Kasumi-1 (cell line): ENCODE data around the gene PKNOX2.
"Not testable (repeated sequence)": the region's sequence is repeated elsewhere in the genome, so short reads cannot be mapped to it uniquely, and the experiment has no call there.

ENCODE experiments used
- DNase-seq, 2 experiments: peaks; one replicate each; lab custom pipeline; 2025; lab: John Stamatoyannopoulos, UW

Gene PKNOX2

DNA sequence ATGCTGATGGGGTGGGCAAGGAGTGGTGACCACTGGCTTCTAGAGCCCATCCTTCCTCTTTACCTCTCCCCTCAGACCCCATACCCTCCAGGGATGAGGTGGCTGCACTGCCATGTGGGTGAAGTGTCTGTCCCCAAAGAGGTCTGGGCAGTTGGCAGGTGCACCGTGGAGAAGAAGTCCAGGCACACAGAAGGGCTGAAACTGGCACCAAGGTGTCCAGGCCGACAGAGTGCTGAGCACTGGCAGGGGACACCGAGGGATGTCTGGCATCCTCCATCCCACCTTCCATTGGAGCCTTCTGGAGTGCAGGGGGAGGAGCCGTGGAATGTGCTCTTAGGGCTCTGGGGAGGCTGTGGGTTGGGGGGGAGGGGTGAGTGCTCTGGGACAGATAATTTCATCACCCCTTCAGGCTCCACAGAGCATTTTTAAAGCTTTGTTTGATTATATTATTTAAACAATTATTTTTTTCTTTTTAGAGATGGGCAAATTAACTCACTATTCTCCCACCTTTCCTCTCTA is 37.9 kb downstream of the PKNOX2 start:
- DNase-seq = no peak

DNA sequence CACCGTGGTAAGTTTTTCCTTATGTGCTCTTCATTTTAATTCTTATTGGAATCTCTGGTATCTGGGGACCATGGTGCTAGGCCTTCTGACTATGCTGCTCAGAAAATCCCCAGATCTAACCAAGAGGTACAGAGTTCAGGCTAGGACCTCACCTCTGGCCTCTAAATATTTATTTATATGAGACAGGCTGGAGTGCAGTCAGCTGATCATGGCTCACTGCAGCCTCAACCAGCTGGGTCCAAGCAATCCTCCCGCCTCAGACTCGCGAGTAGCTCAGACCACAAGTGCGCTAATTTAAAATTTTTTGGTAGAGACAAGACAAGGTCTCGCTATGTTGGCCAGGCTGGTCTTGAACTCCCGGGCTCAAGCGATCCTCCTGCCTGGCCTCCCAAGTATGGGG is 38.4 kb downstream of the PKNOX2 start:
- no peak for DNase-seq

DNA sequence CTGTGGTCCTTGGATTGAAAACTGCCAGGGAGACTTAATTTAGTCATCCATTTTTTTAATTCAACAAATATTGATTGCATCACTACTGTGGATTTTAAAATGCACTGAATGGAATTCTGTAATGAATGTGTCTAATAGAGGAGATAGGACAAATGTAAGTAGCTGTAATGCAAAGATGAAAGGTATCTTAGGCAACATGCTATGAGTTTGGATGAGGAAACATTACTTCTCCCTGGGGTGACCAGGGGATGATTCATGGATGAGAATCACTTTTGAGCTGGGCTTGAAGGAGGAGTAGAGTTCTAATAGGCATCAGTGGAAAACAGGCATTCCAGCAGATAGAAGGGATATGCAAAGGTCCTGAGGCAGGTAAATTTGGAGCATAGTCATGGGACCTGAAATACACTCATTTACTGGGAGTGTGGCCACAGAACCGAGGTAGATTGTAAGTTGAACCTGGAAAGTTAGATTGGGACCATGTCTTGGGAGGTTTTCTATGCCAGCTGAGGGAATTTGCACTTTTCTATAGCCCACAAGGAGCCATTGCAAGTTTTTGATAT is 43.4 kb downstream of the PKNOX2 start:
- DNase-seq = no peak

DNA sequence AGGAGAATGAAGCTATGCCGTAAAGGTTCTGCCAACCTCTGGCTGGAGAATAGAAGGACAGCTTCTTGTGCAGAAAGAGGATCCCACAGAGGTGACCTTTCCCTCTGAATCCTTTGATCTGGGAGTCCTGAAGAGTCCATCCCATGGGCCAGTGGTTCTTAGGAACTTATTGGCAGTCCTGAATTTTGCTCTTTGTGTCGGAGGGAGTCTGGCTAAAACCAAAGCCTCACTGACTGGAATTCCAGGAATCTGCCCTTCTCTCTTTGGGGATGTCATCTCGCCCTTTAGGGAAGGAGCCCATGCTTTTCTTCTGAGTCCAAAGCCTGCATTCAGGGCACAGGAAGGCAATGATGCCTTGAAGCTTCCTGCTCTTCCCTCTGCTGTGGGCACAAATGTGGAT is 45.5 kb downstream of the PKNOX2 start:
- DNase-seq = no peak

DNA sequence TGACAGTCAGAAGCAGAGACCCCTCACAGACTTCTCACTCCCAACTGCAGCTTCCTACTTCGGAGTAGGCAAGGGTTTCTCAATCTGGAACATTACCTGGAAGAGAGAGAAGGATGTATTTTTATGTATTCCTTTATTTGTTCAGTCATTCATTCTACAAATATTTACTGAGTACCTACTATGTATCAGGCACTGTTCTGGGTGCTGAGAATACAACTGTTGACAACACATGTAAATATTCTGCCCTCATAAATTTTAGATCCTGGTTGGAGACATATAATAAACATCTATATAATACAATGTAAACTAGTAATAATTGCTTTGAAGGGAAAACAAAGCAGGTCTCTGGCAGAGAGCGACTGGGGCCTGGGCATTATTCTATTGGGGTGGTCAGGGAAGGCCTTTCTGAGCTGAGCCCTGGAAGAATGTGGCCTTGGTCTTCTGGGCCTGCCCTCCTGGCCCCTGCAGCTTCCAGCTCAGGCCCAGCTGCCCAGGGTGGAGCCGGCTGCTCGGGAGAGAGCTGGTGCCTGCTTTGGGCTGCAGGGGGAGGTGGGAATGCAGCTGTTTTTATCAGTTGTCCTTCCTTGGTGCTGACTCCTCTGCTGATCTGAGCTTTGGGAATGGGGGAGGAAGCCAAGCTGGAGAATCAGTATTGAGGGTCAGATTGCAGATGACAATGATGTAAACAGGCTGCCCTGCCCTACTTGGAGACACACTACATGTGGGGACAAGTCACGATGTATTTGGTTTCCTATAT is 46.8 kb downstream of the PKNOX2 start:
- DNase-seq = no peak

DNA sequence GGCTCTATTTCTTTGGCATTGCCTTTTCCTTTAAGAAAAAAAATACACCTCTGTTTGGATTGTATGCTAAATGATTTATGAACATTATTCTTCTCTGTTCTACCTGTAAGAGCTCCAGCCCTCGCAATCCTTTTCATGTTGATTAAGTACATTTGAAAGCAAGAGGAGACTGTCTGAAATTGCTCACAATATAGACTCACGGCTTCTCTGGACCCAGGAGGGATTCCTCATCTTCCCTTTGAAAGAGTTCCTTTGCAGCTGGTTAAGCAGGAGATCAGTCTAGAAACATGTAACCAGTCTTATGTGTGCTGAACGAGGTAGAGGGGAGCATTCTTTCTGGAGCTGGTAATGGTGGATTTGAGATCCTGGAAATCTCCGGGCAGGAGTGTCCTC is 47.4 kb downstream of the PKNOX2 start:
- DNase-seq = no peak

DNA sequence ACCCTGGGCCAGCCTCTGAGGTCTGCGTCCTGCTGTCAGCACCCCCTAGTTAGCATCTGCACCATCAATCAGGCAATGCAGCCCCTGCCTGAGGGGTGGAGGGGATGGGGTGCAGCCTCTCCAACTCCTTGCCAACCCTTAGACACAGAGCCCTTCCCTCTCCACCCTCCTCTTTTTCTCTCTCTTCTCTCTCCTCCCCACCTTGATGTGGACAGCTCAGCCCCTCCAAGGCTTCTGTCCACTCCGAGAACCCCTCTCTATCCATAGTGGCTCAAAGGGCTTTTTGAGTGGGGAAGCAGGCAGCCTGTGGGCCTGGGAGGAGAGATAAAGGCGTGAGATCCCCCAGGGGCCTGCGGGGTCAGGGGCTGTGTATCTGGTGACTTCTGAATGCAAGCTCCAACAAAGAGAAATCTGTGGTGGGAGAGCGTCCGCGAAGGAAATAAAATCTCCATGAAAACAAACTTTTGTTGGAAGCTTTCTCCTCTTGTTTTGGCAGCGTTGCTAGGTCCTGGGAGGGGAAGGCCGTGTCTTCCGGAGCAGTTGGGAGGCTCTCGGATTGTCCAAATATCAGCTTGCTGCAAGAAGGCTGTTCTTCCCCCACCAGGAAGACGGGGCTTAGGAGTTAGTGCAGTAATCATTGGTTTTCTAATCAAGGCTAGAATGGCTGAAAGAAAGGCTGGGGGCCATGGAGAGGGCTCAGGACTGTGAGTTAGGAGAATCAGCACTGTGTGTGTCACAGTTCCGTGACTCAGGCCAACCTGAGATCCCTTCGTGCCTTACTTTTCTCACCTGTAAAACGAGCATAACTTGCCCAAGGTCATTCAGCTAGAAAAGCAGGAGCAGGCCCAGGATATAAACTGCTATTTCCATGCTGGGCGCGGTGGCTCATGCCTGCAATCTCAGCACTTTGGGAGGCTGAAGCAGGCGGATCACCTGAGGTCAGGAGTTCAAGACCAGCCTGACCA is 50.3 kb downstream of the PKNOX2 start:
- no peak for DNase-seq

DNA sequence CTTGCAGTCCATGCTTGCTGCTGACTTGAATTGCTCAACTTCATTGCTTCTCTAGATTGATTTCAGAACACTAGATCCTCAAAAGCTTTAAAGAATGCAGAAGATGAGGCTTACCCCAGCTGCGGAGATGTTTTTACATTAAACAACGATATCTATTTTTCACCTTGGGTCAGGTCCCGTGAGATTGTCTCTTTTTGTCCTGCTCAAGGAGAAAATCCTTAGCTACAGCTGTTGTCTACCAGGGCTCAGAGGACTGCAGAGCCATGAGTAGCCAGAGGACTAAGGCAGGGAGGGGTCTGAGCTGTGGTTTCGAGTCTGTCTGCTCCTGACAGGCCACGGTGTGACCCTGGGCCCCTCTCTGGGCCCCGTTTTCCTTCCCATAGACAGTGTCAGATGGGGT is 51.4 kb downstream of the PKNOX2 start:
- DNase-seq = no peak

DNA sequence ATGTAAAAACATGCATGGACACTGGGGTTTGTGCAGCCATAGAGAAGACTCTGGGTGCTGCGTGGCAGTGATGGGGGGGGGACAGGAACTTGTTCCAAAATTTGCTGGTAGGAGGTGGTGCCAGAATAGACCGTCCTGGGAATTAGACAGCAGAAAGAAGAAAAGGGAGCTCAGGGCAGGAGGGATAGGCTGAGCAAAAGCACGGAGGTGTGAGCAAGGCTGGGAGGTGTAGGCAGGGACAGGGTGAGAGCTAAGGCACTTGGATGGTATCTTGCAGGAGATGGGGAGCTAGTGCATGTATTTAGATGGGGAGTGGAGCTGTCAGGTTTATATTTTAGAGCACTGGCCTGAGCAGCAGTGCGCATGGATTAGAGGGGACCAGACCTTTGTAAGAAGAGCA is 53.8 kb downstream of the PKNOX2 start:
- DNase-seq = no peak

DNA sequence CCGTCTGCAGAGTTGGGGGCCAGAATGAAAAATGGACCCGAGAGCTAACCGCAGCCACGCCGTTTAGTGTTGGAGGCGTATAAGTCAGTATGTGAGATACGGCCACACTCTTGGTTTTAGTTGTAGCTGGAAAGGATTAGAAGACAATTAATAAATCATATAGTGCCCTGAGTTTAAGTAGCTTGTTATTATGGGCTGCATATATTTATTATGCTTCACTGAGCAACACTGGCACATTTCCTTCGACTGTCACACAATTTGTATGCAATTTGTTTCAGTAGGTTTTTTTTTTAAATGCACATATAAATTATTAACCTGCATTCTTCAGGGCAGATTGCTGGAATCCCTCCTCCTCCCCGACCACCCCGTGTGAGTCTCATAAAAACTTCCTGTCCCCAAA is 56.9 kb downstream of the PKNOX2 start:
- no peak for DNase-seq

DNA sequence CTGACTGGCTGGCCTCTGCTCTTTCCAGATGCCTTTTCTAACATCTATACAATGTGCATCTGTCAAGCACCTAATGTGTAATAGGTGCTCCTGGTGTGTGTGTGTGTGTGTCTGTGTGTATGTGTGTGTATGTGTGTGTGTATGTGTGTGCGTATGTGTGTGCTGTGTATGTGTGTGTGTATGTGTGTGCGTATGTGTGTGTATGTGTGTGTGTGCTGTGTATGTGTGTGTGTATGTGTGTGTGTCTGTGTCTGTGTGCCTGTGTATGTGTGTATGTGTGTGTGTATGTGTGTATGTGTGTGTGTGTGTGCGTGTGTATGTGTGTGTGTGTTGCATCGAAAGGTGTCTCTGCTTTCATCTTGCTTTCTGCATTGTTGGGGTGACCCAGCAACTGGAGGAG is 57.9 kb downstream of the PKNOX2 start:
- no peak for DNase-seq

DNA sequence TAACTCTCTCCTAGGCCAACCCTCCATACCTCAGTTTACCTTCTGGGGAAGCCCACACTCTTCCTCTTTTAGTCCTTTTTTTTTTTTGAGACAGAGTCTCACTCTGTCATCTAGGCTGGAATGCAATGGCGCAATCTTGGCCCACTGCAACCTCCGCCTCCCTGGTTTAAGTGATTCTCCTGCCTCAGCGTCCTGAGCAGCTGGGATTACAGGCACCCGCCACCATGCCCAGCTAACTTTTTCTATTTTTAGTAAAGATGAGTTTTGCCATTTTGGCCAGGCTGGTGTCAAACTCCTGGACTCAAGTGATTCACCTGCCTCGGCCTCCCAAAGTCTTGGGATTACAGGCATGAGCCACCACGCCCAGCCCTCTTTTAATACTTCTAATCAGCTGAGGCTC is 58.6 kb downstream of the PKNOX2 start:
- not testable (repeated sequence) for DNase-seq

DNA sequence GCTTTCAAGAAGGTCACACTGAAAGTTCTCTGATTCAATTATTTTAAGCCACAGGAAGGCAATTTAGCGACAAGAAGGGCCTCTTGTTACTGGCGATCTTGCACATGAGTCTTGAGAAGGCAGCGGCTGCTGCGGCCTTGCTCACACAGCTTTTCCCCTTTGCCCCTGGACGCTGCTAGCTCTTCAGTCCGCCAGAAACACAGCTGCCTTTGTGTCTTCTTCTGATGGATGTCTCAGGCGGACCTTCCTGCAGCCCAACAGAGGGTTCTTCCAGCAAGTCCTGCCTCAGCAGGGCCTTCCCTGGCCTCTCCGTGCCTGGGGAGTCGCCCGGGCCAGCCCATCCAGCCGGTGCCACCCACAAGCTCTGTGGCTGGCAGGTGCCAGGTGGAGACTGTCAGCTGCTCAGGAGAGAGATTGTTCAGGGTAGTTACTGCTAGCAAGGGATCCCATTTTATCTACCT is 59.4 kb downstream of the PKNOX2 start:
- DNase-seq = no peak

DNA sequence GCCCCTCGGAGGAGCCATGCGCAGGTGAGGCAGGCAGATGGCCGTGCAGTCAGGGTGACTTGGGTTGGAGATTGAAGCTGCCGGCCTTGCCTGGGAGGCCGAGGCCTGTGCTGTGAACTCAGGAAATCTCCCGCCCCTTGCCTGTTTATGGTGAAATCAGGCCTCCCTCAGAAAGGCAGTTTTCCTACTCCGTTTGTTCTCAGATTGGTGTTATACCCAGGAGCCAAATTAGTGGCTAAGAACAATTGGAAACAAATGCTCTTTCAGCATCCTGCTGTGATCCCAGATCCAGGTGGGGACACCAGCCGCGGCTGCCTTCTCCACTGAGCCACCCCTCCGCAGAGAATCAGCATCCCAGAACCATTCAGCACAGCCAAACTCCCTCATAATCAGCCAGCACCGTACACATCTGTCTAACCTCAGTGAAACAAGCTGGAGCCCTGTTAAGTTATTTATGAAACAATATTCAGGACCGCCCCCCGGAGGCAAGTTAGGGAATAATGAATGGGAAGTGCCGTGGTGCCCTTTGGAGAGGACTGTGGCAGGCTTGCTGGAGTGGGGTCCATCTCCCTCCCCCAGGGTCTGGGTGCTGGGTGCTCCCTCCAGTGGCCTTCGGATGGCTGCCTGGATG is 60.0 kb downstream of the PKNOX2 start:
- DNase-seq = no peak

DNA sequence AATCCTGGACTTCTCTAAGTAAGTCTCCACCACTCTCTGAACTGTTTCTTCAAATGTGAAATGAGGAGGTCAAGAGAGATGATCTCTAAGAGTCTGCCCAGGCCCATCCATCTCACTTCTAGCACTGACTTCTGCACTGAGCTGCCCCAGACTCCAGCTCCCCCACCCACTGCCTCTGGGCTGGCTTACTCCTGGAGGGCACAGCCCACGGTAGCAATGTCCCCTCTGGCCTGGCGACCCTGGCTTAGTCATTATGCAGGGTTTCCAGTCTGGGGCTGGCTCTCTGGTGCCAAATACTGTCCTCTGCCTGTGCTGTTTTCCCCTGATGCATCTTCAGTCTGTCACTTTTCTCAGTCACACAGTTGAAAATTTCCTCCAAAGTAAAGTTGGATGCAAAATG is 60.9 kb downstream of the PKNOX2 start:
- DNase-seq = no peak

DNA sequence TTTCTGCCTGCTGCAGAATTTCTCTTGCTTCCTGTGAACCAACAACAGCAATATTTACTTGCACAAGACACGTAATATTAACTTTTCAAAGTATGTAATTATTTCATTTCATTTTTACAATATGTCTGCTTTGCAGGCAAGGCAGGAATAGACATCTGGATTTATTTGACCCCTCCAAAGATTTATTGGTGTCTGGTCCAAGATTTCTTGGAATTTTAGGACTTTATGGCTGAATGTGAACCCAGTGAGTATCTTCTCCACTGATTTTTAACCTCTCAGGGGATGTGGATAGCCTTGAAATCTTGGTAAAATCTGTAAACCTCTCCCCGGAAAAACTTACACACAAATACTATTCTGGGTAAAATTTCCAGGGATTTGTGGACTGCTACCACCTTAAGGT is 61.5 kb downstream of the PKNOX2 start:
- DNase-seq = no peak

DNA sequence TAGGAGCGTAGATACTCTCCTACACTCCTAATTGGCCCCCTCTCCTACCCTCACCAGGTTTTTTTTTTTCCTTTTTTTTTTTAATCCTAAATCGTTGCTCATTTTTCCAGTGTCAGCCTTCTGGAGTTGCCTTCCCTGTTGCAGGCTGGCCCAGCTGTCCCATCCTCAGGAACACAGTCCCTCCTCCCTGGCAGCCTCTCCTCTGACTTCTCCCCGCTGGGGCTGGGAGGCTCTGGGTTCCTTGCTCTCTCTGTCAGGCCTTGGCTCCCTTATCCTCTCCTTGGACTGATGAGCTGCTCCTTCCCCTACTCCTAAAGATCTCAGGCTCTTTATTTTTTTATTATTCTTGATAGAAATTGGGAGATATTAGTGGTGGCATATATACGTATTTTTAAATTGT is 62.2 kb downstream of the PKNOX2 start:
- no peak for DNase-seq

DNA sequence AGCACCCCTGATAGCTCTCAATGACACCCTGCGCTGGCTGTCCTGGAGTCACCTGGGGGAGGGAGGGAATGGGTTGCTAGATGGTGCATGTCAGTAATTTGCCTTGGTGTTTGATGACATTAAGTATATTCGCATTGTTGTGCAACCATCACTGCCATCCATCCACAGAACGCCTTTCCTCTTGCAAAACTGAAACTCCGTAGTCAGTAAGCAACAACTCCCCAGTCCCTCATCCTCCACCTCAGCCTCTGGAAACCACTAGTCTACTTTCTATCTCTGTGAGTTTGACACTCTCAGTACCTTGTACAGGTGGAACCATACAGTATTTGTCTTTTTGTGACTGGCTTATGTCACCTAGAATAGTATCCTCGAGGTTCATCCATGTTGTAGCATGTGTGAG is 62.6 kb downstream of the PKNOX2 start:
- no peak for DNase-seq

DNA sequence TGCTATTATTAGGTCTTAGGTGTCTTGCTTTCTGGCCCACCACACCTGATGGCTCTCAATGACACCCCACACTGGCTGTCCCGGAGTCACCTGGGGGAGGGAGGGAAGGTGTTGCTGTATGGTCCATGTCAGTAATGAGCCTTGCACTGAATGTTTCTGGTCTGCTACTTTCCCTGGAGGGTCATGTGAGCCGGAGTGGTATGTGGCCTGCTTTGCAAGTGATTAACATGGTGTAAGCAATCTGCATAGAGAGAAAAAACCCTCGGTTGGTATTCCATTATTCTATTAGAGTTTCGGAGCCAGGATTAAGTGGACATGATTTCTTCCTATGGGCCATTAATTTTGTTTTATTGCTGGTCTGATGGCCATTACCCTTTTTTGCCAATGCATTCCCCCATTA is 63.9 kb downstream of the PKNOX2 start:
- no peak for DNase-seq

DNA sequence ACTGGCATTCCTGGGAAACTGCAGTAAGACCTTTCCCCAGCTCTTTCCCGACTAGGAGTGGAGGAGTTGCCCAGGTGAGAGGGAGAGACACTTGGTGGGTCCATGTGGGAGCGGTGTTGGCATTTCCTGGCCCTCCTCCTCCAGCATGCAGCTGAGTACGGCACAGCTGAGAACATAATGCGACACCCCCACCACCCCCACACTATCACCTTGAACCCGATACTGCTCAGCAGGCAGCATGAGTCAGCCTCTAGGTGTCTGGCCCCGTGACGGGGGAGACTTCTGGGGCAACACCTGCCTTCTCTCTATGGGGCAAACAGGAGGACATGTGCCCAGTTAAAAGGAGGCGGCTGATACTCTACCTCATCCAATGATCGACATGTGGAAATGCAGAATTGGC is 64.4 kb downstream of the PKNOX2 start:
- DNase-seq = no peak

DNA sequence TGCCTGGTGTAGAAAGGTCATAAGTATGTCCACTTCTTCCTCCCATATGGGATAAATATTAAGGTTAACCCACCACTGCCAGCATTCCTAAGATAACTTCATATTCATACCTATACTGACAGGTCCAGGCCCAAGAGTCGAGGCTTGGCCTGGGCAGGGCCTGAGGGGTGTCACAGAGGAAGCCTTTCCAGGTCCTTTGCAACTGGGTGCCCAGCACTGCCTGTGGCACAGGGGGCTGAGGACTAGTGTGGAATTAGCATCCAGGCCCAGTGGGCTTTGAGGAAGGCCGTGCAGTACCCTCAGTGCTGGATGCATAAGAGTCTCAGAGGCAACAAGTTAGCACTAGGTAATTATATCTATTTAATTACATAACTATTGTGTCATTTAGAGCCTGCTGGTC is 65.4 kb downstream of the PKNOX2 start:
- DNase-seq = no peak

DNA sequence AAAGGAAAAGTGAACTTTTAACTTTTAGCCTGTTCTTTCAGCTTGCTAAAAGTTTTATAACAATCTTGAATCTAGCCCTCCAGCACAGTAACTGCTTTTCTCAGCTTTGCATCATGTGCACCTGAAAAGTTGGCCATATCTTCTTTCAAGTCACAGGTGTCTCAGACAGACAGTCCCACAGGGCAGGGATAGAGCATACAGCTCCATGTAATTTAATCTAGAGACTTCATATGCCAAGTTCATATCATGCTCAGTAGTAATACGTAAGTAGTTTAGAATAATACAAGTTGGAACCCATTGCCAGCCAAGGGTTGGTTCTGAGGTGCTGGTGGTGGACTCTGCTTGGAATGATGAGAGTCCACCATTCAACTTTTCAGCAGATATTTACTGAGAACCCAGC is 68.6 kb downstream of the PKNOX2 start:
- DNase-seq = no peak
